GM21360 (cell line): Measurements from ENCODE around the gene TNFRSF14.
"Not testable (repeated sequence)": the region's sequence is repeated elsewhere in the genome, so short reads cannot be mapped to it uniquely, and the experiment has no call there.

Experiments
- ATAC-seq: cut with Tn5 transposase; IDR thresholded peaks from one replicate; pipeline ENCODE4 v1.9.1; 2021; ENCODE audit warnings: mild to moderate bottlenecking, moderate library complexity; ENCODE audit not compliant: unreplicated experiment

Gene TNFRSF14

DNA sequence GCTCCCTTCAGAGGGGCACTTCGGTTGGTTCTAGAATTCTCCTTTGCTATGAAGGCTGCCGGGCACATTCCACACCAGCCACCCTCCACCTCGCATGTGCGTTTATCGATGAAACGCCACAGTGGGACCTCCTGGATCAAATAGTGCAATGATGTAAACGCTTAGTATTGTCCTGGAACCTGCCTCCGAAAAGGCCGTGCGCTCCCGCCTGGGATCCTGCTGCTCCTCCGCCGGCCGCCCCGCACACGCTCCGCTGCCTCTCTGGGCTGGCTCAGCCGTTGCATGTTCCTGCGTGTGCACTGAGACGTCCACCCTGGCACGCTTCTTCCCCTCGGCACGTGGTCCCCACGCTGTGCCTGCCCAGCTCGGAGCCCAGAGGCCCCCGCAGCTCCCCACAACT, 4.0 kb upstream of the TNFRSF14 start:
- no peak for ATAC-seq

DNA sequence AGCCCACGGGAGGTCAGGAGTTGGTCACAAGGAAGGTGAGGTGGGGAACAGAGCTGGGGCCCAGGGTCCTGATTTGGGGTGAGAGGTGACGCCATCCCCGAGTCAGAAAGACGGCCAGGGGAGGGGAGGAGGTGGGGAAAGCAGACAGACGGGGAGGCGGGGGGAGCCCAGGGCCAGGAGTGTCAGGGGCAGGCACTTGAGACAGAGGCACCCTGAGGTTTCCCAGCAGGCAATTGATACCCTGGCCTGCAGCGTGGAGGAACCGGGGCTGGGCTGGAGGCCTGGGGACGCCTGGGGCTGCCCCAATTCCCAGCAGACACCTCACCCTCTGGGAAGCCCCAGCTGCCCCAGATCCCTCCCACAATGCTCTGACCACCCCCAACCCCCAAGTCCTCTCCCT, 3.1 kb upstream of the TNFRSF14 start:
- ATAC-seq: not testable (repeated sequence)

DNA sequence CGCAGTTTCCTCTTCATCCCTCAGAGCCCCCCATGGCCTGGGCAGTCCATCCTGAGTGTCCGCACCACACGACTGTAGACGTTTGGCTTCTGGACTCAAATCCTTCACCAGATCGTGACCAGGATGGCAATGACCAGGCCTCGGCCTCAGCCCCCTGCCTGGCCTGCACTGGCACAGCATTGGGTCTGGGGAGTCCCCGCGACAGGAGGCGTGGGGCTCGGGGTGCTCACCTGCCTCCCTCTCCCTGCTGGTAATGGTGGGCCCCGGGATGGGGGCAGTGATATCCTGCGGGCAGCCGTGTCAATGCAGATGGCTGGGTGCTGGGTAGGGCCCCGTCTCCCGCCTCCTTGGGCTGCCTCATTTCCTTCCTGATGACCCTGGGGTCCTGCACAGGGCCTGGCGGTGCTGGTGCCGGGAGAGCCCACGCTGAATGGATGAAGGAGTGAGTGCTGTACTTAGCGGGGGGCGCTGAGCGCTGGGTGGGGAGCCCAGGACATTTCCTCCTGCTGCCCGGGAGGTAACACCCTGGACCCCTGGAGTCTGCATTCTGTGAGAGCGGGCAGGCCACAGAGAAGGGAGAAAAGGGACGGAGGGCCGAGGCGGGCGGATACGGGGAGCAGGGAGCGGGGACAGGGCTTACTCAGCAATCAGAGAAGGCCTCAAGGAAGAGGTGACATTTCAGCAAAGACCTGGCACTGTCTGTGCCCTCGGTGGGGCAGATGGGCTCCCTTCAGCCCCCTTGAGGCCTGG, 2.1 kb upstream of the TNFRSF14 start:
- no peak for ATAC-seq

DNA sequence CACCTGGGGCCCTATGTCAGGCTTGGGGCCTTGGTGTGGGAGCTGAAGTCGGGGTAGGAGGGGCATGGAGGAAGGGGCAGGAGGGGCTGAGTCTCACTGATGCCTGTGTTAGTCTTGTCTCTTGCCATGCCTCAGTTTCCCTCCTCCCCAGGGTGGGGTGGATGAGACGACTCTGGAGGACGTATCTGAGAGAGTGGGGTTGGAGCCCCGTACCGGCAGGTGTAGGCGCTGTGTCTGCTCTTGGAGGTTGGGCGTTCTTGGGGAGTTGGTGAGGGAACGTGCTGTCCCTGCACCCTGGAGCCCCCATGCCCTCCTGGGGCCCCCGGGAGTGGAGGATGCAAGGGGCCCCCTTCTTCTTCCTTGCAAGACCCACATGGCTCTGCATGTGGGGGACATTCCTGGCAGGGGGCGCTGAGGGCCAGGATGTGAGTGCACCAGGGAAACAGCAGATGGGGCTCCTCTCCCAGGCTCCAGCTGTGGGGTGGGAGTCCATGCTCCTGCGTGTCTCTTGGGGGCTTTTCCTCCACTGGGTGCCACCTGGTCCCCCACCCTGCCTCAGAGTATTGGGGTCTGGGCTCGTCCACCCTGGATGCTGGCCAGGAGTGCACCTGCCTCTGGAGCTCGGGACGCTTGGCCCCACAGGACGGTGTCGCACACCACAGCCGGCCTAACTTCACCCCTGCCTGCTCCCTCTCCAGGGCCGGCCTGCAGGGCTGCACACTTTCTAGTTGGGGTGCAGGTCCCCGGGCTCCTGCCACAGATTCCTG, 1.4 kb upstream of the TNFRSF14 start:
- no peak for ATAC-seq

DNA sequence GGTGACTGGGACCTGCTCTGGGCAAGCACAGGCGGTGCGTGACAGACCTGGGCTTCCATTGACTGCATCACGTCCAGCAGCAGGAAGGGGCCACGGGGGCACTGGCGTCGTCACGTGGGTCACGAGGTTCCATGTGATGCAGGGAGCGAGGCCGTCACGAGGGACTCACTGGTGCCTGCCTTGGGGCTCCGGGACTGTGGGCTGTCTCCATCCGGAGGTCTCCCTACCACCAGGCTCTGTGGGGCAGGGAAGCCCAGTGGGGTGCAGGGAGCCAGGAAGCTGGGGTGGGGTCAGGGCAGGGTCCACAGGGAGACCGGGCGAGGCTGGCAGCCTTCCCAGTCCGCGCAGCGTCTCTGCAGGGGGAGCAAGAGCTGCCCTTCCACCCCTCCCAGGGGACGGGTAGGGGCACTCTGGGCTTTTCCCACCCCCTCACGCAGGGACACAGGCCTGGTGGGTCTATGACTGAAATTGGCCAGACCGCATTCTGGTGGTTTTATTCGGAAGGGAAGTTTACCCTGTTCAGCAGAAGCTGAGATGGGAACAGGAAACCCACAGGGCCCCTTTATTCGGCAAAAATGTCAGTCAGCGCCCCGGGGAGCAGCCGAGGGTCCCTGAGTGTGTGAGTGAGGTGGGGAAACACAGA, 416 bp upstream of the TNFRSF14 start:
- peak; percentile 34 for ATAC-seq

DNA sequence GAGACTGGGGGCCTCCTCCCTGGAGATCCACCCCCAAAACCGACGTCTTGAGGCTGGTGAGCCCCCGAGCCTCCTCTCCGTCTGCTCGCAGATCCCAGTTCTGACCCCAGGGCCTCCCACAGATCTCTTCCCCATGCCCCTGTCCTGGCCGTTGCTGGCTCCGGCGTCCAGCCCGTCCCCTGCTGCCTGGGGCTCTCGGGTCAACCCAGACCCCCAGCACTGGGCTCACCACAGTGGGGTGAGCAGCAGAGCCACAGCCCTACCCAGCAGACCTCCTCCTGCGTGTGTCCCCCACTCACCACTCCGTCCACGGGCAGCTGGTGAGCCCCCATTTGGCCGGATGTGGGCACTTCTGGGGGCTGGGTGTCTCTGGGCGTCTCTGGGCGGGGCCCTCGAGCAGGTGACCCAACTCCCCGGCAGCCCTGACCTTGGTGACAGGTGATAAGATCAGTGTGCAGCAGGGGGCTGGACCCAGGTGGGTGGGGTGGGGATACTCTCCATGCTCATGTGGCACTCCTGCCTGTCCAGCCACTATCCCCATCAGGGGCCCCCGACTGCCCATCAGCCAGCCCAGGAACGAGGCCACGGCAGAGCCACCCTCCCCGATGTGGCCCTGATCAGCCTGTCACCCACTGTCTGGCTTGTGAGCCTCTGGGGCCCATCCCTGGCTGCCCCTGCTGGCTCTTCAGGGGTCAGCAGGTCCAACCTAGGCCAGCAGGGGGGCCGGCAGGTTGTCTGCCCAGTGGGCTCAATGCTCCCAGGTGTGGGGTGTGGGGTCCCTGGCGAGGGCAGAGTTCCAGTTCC, 709 bp downstream of the TNFRSF14 start:
- no peak for ATAC-seq

DNA sequence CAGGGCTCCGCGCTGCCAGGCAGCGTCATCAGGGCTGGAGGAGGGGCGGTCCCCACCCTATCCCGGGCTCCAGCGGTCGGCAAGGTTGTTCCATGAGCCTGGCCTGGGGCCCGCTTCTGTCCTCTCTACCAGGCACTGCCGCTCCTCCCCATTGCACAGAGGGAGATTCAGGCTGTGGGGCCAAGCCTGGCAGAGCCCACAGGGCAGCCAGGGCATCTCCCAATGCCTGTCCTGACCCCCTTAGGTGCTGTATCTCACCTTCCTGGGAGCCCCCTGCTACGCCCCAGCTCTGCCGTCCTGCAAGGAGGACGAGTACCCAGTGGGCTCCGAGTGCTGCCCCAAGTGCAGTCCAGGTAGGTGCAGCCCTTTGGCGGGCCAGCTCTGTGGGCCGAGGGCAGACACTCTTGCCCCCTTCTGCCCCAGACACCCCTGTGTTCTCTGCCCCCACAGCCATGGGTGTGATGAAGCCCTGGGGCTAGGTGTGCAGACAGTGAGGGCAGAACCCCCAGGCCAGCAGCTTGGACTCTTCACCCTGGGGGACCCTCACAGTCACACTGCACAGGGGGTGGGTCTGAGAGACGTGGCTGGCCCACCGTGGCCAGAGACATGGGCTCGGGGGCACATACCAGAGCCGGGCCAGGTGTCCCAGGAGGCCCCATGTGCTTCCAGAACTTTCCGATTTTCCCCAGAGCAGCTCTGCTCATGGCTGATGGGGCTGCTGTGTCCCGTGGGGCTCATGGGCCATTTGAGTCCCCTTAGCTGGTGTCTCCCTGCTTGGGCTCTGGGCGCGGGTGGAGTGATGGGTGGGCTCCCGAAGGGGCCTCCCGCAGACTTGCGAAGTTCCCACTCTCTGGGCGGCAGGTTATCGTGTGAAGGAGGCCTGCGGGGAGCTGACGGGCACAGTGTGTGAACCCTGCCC, 1.6 kb downstream of the TNFRSF14 start:
- ATAC-seq: no peak

DNA sequence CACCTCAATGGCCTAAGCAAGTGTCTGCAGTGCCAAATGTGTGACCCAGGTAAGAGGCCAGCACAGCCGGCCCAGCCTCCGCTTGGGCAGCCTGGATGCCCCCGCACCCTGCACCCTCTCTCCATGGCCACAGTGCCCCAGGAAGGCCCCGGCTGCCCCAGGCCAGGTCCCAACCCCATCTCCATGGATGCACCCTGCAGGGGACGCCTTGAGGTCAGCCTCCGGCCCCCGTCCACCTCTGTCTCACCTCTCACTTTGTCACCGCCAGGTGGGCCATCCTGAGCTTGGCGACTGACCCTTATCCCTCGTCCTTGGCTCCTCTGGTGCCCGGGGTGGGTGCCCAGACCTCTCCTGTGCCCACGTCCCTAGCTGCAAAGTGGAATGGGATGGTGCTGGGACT, 2.2 kb downstream of the TNFRSF14 start:
- ATAC-seq: no peak

DNA sequence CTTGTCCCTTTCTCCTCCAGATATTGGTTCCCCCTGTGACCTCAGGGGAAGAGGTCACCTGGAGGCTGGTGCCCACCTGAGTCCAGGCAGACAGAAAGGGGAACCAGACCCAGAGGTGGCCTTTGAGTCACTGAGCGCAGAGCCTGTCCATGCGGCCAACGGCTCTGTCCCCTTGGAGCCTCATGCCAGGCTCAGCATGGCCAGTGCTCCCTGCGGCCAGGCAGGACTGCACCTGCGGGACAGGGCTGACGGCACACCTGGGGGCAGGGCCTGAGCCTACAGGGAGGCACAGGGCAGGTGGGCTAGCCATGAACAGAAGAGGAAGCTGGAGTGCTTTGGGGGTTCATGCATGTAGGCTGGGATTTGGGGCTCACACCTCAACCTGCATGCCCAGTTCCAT, 2.7 kb downstream of the TNFRSF14 start:
- no peak for ATAC-seq

DNA sequence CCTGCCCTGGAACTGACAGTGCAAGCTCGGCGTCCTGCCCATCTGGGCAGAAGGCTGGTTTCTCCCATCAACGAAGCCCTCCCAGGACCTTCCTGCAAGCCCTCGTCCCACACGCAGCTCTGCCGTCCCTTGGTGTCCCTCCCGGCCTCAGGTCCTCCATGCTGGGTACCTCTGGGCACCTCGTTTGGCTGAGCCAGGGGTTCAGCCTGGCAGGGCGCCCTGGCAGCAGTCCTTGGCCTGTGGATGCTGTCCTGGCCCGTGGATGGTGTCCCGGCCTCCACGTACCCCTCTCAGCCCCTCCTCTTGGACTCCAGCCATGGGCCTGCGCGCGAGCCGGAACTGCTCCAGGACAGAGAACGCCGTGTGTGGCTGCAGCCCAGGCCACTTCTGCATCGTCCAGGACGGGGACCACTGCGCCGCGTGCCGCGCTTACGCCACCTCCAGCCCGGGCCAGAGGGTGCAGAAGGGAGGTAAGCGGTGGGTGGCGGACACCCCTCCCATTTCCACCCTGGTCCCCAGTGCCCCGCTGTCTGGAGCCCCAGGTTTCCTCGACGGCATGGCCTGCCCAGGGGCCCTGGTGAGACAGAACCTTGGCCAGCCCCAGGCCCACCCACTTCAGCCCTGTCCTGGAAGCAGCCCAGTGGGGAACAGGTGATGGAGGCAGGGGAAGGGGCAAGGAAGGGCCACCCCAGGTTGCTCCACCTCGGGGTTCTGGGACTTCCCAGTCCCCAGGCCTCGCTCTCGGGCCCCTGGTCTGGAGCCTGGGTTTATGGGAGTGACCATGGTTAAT, 3.5 kb downstream of the TNFRSF14 start:
- no peak for ATAC-seq

DNA sequence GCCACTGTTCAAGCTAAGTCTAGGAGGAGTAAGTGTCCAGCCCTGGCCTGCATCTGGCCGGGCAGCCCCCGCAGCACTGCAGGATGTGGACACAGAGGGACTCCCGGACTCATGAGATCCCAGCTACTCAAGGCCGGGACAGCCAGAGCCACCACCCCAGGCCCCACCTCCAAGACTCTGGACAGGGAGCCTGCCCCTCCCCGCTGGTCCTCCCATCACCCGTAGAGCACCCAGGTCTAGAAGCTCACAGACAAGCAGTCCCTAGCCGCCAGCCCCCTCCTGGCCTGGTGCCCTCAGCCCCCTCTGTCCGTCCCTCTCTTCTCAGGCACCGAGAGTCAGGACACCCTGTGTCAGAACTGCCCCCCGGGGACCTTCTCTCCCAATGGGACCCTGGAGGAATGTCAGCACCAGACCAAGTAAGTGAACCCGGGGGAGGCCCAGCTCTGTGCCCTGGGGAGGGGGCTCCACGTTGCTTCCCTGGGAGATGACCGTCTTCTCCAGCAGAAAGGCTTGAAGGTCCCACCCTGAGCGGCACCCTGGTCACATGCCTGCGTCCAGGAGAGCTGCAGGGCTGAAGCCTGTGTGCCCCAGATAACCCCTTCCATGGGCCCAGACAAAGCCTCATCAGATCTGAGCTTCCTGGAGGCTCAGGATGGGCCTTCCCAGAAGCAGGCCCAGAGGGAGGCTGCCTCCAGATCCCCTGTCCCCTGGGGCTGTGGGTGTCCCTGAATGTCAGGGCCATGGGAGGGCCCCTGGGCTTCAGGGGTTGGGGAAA, 4.3 kb downstream of the TNFRSF14 start:
- ATAC-seq: no peak

DNA sequence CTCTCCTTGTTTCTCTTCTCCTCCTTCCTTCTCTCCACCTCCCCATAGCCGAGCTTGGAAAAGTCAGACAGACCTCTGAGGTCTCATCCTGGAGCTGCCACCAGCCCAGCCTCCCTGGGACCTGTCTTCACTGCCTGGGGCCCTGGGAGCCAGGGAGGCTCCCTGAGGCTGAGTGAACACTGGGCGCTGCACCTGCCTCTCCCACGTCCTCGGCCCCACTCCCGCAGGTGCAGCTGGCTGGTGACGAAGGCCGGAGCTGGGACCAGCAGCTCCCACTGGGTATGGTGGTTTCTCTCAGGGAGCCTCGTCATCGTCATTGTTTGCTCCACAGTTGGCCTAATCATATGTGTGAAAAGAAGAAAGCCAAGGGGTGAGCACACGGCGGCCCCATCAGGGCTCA, 5.3 kb downstream of the TNFRSF14 start:
- ATAC-seq: no peak

DNA sequence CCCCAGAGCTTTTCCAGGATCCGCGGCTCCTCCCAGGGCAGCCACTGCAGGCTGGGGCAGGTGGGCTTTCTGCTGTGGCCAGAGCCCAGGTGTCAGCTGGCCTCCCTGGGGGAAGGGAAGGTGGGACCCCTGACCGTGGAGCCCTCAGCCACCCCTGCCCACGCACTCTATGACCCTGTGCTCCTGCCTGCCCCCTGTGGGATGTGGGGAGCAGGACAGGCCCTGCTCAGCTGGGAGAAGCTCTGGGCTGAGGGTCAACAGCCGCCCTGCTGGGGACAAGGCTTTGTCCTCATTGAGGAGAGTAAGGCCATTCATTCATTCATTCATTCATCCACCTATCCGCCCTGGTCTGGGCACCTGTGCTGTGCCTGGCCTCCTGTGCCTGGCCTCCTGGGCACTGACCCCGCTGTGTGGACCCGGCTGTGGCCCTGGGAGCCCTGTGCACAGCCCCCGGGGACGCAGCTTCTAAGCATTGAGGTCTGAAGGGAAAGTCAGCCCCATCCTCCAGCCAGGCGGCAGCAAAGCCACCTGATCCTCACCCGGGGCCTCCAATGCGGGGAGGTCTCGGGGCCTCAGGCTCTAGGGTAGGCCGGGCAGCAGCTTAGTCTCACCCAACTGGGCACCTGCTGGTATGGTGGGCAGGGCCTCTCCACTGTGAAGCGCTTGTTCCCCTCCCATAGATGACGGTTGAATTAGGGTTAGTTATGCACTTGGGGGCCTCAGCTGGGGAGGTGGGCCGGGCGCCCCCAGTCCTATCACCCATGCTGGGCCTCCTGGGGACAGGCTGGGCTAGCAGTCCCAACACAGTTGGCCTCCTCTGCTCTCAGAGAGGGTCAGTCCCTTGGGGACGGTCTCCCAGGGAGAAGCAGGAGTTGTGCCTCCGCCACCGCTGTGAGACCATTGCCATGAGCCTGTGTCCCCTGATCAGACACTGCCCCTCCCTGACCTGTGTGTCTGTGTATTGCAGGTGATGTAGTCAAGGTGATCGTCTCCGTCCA, 6.0 kb downstream of the TNFRSF14 start:
- no peak for ATAC-seq

DNA sequence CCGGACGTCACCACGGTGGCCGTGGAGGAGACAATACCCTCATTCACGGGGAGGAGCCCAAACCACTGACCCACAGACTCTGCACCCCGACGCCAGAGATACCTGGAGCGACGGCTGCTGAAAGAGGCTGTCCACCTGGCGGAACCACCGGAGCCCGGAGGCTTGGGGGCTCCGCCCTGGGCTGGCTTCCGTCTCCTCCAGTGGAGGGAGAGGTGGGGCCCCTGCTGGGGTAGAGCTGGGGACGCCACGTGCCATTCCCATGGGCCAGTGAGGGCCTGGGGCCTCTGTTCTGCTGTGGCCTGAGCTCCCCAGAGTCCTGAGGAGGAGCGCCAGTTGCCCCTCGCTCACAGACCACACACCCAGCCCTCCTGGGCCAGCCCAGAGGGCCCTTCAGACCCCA, 7.0 kb downstream of the TNFRSF14 start:
- ATAC-seq: no peak

DNA sequence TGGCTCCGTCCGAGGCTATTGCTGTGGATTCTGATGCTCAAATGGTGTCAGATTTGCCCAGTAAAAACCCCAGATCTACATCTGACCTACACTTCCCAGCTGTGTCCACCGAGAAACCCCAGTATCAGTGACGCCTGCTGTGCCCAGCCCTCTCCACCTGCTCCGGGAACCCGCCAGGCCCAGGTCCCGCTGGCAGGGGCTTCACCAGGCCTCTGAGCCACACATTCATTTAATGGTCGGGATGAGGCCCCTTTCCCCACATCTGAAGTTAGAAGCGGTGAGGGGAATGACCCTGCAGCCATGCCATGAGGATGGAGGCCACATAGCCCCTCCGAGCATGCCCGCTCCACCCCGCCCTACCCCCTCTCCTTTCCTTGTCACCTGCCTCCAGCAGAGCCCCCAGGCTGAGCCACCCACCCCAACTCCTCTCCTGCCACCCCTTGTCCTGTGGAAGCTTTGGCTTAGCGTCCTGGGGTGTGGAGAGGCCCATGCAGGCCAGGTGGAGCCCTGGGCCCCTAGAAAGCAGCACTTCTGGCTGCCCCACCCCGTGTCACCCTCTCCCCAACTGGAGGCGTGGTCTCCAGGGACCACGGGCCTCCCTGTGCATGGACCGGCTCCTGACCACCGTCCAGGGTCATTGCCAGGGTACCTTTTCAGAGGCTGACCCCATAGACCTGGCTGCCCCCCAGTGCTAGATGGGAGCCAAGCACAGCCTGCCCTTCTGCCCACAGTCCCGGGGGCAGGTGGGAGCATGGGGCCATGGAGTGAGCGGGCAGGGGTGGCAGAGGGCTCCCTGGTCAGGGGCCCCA, 8.0 kb downstream of the TNFRSF14 start:
- ATAC-seq: no peak

DNA sequence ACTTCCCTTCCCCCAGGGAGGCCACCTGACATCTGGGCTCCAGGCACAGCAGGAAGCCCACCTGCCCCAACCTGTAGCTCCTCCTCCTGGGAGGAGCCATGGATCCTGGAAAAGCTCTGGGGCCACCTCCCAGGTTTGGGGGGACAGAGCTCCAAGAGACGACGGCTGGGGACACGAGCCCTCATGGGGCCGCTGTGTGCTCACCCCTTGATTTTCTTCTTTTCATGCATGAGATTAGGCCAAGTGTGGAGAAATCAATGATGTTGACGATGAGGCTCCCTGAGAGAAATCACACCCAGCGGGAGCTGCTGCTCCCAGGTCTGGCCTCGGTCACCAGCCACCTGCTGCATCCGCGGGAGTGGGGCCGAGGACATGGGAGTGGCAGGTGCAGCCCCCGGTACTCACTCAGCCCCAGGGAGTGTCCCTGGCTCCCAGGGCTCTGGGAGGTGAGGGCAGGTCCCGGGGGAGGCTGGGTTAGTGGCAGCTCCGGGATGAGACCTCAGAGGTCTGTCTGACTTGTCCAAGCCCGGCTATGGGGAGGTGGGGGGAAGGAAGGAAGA, 8.7 kb downstream of the TNFRSF14 start:
- ATAC-seq: no peak
